ENCODE measurements around the gene DPP6.

- no peak for TF ChIP-seq ZC3H8 (IDR thresholded peaks at IDR 0.05)
- no peak for TF ChIP-seq FOXK1 (CRISPR knock-in tag; IDR thresholded peaks at IDR 0.05; ENCODE audit: borderline replicate concordance)
- no peak for TF ChIP-seq SRF (CRISPR knock-in tag; IDR thresholded peaks at IDR 0.05)
- no peak for TF ChIP-seq CTCF (IDR thresholded peaks at IDR 0.05 in 2 of 3, conservative IDR thresholded peaks at IDR 0.05 in 1 of 3; ENCODE audit: insufficient read depth in 2 of 3, low read depth in 1 of 3, low read length in 3 of 3)
- no peak for TF ChIP-seq CEBPB (tag; IDR thresholded peaks at IDR 0.05)
- no peak for TF ChIP-seq POLR2A (conservative IDR thresholded peaks at IDR 0.05)
- TF ChIP-seq EGR1 (conservative IDR thresholded peaks at IDR 0.05): no peak
- TF ChIP-seq ZNF518B (CRISPR knock-in tag; IDR thresholded peaks at IDR 0.05): no peak
- TF ChIP-seq ZNF274 (IDR thresholded peaks at IDR 0.05; ENCODE audit: borderline replicate concordance, low read depth, low read length): no peak
- TF ChIP-seq ZBTB8A (IDR thresholded peaks at IDR 0.05; ENCODE audit: partially characterized antibody): no peak
- no peak for TF ChIP-seq MEF2D (tag; conservative IDR thresholded peaks at IDR 0.05; ENCODE audit: low read depth)
- no peak for TF ChIP-seq MAX (CRISPR knock-in tag; IDR thresholded peaks at IDR 0.05)
Observed at GRCh38 chr7:154896076-154896475, 843.9 kb downstream of the DPP6 start.
